ENCODE measurements around the gene RPL4.
A peak's percentile ranks its signal among the peaks of the same experiment; 100 is the strongest.

The RPL4 gene

DNA sequence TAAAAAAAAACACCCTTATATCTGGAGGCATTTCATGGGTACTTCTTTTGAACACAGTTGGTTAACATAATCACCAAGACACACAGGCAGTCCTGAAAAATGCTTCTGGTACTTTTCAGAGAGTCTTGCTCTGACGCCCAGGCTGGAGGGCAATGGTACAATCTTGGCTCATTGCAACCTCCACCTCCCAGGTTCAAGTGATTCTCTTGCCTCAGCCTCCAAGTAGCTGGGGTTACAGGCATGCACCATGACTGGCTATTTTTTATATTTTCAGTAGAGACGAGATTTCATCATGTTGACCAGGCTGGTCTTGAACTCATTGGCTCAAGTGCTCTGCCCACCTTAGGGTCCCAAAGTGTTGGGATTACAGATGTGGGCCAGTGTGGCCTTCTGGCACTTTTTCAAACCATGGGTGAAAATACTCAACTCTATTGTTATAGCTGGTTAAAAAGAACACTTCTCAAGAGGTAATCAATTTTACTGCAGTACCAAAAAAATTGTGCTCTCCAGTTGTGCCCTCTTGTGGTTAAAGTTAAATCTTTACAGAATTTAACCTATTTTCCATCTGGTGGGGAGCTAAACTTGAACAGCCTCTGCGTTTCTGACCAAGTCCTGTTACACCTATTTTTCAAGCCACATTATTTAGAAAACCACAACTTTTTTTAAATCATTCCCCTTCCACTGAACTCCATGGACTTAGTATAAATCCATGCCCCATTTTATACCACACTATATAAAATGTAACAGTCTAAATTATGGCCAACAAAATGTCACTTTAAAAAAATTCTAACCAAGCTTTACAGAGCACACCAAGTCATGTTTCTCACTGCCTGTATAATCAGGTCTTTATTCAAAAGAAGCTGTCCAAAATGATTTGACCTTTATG, 5.9 kb downstream of the RPL4 start:
- DNase-seq (ENCODE audit: low read depth in 1 of 2, low spot score in 1 of 2): peak in 1 of 2 experiments; percentile 37
- TF ChIP-seq, protein P1, sequence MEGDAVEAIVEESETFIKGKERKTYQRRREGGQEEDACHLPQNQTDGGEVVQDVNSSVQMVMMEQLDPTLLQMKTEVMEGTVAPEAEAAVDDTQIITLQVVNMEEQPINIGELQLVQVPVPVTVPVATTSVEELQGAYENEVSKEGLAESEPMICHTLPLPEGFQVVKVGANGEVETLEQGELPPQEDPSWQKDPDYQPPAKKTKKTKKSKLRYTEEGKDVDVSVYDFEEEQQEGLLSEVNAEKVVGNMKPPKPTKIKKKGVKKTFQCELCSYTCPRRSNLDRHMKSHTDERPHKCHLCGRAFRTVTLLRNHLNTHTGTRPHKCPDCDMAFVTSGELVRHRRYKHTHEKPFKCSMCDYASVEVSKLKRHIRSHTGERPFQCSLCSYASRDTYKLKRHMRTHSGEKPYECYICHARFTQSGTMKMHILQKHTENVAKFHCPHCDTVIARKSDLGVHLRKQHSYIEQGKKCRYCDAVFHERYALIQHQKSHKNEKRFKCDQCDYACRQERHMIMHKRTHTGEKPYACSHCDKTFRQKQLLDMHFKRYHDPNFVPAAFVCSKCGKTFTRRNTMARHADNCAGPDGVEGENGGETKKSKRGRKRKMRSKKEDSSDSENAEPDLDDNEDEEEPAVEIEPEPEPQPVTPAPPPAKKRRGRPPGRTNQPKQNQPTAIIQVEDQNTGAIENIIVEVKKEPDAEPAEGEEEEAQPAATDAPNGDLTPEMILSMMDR (IDR thresholded peaks at IDR 0.05; ENCODE audit: insufficient read depth, low read length): peak; percentile 12
- TF ChIP-seq, protein P2, sequence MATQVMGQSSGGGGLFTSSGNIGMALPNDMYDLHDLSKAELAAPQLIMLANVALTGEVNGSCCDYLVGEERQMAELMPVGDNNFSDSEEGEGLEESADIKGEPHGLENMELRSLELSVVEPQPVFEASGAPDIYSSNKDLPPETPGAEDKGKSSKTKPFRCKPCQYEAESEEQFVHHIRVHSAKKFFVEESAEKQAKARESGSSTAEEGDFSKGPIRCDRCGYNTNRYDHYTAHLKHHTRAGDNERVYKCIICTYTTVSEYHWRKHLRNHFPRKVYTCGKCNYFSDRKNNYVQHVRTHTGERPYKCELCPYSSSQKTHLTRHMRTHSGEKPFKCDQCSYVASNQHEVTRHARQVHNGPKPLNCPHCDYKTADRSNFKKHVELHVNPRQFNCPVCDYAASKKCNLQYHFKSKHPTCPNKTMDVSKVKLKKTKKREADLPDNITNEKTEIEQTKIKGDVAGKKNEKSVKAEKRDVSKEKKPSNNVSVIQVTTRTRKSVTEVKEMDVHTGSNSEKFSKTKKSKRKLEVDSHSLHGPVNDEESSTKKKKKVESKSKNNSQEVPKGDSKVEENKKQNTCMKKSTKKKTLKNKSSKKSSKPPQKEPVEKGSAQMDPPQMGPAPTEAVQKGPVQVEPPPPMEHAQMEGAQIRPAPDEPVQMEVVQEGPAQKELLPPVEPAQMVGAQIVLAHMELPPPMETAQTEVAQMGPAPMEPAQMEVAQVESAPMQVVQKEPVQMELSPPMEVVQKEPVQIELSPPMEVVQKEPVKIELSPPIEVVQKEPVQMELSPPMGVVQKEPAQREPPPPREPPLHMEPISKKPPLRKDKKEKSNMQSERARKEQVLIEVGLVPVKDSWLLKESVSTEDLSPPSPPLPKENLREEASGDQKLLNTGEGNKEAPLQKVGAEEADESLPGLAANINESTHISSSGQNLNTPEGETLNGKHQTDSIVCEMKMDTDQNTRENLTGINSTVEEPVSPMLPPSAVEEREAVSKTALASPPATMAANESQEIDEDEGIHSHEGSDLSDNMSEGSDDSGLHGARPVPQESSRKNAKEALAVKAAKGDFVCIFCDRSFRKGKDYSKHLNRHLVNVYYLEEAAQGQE (IDR thresholded peaks at IDR 0.05; ENCODE audit: insufficient replicate concordance, low read depth): no peak
- TF ChIP-seq GABPA (IDR thresholded peaks at IDR 0.05; ENCODE audit: low read depth) (no peak), POLR2AphosphoS5 (IDR thresholded peaks at IDR 0.05; ENCODE audit: low read depth) (no peak; the same call in 1 of the 2 replicates)
- H3K27ac ChIP-seq (replicated peaks): peak overlapping the region; percentile 81; the same call in 1 of the 2 replicates
- H3K4me3 ChIP-seq (replicated peaks; ENCODE audit: insufficient read depth, low read length): no peak overlapping the region
- no peaks in the 10 kb centered on the region for H3K27me3 ChIP-seq (ENCODE audit: insufficient read depth, poor library complexity, severe bottlenecking)

DNA sequence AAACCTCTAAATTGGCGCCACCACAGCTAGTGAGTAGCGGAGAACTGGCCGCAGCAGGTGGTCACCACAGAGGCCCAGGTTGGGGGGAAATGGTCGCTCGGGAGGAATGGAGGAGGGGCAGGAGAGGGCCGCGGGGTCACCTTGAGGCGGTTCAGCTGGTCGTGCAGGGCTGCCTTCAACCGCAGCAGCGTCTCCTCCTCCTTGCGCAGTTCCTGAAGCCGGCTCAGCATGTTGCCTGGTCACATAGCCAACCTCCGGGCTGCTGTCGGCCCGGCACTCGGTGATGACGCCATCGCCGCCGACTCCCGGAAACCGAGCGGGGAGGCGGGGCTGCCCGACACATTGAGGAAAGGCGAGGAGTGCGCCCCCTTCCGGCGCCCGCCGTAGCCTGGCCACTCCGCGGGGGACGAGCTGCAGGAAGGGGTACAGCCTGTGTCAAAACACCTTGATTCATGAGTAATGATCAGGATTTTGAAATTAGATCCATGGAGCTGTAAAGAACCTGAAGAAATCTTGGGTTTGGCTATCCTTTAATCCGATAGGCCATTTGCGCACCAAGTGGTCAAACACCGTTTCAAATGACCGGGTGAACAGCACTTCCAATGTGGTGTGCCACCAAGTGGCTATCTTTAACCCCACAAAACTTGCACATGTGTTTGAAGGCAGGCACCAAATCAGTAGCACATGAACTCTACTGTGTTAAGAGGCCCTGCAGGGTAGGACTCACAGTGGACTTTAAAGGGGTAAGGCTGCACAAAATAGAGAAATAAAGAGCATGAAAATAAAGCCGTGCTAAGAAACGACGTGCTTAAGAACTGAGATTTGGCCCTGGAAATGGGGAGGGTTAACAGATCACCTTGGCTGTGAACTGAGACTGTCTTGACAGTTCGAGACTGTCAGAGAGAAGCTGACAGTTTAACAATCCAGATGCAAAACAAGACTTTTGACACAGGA, 6.9 kb downstream of the RPL4 start, which contains the start of gene SNAPC5:
Gene SNAPC5, minus strand, starts transcription at position 261 of the 954 bp plus-strand sequence. Its CDS starts 31 bp downstream, at position 230.
- peak within 1 kb of the TSS; percentile 86 for H3K4me3 ChIP-seq (replicated peaks; ENCODE audit: insufficient read depth, low read length)
- TF ChIP-seq, protein P1 (IDR thresholded peaks at IDR 0.05; ENCODE audit: insufficient read depth, low read length): peak; percentile 82
- TF ChIP-seq, protein P2 (IDR thresholded peaks at IDR 0.05; ENCODE audit: insufficient replicate concordance, low read depth): no peak
- no peak; the same call in 1 of the 2 replicates for TF ChIP-seq GABPA (IDR thresholded peaks at IDR 0.05; ENCODE audit: low read depth)
- TF ChIP-seq SPI1 (IDR thresholded peaks at IDR 0.05; ENCODE audit: borderline replicate concordance, low read depth): no peak
- TF ChIP-seq POLR2AphosphoS5 (IDR thresholded peaks at IDR 0.05; ENCODE audit: low read depth): peak; percentile 91
- peak within 1 kb of the TSS; percentile 81 for H3K27ac ChIP-seq (replicated peaks)
- H3K27me3 ChIP-seq (ENCODE audit: insufficient read depth, poor library complexity, severe bottlenecking): no peaks in the 10 kb centered on the region
- peak; percentile 95 to 97 for DNase-seq (ENCODE audit: low read depth in 1 of 2, low spot score in 1 of 2)

DNA sequence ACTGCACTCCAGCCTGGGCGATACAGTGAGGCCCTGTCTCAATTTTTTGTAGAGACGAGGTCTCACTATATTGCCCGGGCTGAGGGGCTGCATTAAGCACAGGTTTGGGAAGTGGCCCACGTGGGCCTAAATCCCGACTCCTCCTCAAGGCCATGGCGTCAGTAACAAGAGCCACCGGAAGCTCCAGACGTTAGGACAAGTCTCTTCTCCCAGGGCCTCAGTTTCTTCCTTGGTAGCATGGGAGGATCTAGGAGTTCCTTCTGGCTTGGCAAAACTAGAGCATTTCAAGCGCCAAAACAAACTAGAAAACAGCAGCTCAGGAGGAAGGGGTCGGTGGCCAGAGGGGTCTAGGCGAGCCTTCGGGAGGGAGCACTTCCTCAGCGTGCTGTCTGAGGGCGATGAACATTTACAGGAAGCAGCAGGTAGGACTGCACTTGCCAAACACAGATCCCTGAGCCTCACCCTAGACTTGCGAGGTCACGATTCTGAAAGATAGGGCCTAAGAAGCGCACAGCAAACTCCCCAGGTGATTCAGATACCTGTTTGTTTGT, 7.6 kb downstream of the RPL4 start:
- DNase-seq (ENCODE audit: low read depth in 1 of 2, low spot score in 1 of 2): peak; percentile 53 to 56
- TF ChIP-seq GABPA (IDR thresholded peaks at IDR 0.05; ENCODE audit: low read depth) (peak; percentile 65), POLR2AphosphoS5 (IDR thresholded peaks at IDR 0.05; ENCODE audit: low read depth) (no peak; the same call in 1 of the 2 replicates), SPI1 (IDR thresholded peaks at IDR 0.05; ENCODE audit: borderline replicate concordance, low read depth) (peak; percentile 75)
- TF ChIP-seq, protein P2 (IDR thresholded peaks at IDR 0.05; ENCODE audit: insufficient replicate concordance, low read depth): peak; percentile 32

More for the DNA sequence above, 7.6 kb downstream of the RPL4 start:
- Histone ChIP-seq H3K4me3 (replicated peaks; ENCODE audit: insufficient read depth, low read length) (peak overlapping the region; percentile 86), H3K27me3 (ENCODE audit: insufficient read depth, poor library complexity, severe bottlenecking) (no peaks in the 10 kb centered on the region), H3K27ac (replicated peaks) (peak overlapping the region; percentile 81)
